Regular cardiac myocyte (primary cell): ENCODE results near the gene TP53I3. TPM values are rescaled to one million over a fixed set of nuclear protein-coding genes. Genes with fewer than 3 reads are reported as not detected.

ENCODE experiments used
- total RNA-seq: library from RNA; depleted of rRNA; stranded (reverse); fragments of >200 nt; gene quantifications from 2 replicates; pipeline ENCODE4 v1.2.3, GENCODE V29; 2014

Gene TP53I3, protein sequence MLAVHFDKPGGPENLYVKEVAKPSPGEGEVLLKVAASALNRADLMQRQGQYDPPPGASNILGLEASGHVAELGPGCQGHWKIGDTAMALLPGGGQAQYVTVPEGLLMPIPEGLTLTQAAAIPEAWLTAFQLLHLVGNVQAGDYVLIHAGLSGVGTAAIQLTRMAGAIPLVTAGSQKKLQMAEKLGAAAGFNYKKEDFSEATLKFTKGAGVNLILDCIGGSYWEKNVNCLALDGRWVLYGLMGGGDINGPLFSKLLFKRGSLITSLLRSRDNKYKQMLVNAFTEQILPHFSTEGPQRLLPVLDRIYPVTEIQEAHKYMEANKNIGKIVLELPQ
- 22.3 and 34.5 TPM in 2 replicates for total RNA-seq

DNA sequence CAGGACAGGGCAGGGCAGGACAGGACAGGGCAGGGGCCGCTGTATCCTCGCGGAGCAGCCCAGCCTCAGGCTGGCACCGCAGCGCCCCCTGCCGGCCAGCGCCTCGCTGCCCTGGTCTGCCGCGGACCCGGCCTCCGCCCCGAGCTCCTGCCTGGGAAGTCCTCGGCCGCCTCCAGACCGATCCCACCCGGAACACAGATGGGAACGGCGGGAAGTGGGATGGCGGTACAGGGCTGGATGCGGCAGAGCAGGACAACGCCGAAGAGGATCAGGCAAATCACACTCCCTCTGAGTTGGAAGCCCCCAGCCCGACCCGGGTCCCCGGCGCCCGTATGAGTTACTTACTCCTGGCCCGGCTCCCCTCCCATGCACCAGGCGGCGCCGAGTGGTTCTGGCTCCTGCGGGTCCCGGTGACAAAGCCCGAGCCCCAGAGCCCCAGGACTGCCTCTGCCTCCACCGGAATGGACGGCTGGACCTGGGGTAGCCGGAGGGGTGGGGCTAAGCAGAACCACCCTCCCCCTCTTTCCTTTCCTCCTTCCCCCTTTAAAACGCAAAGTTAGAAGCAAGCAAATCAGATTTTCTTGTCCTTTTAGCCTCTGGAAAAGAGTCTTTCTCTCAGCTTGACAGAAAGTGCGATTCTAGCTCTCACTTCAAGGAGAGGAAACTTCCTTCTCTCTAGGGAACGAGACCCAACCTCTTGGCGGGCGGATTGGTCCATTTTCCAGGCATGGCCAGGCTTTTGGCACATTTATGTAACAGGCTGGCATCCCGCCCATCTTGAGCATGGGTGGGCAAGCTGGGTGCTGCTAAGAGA is at the start of gene TP53I3:
TSS of gene TP53I3 (minus strand) at position 449 of the 814 bp plus-strand sequence. CDS start 508 bp downstream, outside the sequence.

DNA sequence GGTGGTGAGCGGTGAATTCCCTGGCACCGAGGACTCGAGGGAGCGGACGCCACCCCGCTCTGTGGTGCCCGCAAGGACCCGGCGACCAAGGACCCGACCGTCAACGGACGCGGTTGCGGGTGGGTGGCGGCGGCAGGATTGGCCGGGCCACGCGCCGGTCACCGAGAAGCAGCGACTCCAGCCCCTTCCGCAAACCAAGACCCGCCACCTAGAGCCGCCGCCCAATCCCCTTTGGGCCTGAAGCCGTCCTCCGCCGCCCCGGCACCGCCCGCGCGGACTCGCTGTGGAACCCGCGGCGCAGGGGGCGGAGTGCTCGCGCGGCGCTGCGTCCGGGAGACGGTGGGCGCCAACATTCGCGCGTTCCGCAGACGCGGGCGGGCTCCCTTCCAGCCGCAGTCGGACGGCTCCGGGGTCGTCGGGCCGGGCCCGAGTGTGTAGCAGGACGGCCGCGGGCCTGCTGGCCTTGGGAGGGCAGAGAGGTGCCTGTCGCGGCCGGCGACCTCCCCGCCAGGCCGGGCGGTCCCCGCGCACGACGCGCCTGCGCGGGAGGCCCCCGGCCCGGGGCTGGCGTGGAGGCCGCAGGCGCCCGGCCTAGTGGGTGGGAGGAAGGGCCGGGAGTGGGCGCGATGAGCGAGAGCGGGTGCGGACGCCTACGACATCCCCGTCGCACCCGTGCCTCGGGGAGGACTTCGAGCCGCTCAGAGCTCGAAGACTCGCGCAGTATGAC is 38.7 kb upstream of the TP53I3 start, which contains the start of the genes FAM228B and PFN4:
TSS of gene FAM228B (plus strand) at position 275 of the 727 bp plus-strand sequence. CDS start 893 bp downstream, outside the sequence.
TSS of gene PFN4 (minus strand) at position 140 of the 727 bp plus-strand sequence. CDS start 799 bp downstream, outside the sequence.

DNA sequence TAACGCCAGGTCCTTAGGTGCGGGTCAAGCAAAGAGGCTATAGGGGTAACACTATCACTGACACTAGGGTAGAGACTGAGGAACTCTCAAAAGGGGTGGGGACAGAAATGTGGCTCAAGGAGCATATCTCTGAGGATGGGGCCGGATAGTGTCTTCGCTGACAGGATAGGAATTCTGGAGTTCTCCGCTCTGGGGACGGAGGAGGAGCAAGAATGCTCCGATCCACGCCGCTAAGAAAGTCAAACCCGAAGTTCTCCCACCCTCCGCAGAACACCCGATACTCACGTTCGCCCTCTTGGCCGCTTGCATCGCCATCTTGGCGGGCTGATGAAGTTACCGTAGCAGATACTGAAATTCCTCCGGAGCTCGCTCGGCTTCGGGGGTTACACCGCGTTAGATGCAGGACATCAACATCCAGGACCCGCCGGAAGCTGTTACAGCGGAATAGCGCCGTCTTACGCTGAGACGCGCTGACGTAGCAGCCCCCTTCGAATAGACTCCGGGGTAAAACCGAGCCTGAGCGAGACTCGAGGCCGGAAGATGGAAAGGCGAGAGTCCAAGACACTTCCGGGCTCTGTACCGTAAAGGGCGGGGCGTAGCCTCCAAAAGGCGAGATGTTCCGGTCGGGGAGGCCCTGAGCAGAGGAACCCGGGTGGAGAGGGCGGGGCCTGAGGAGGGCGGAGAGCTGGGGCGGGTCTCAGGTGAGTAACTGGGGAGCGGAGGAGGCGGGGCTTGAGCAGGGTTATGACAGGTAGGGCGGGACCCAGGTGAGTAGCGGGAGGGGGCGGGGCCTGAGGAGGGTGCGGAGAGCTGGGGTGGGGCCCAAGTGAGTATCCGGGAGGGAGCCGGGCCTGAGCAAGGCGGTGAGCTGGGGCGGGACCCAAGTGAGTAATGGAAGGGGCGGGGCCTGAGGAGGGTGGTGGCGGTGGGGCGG is 8.5 kb downstream of the TP53I3 start, which contains the start of gene SF3B6:
TSS of gene SF3B6 (minus strand) at position 412 of the 934 bp plus-strand sequence. CDS start at position 315, 97 bp downstream.

DNA sequence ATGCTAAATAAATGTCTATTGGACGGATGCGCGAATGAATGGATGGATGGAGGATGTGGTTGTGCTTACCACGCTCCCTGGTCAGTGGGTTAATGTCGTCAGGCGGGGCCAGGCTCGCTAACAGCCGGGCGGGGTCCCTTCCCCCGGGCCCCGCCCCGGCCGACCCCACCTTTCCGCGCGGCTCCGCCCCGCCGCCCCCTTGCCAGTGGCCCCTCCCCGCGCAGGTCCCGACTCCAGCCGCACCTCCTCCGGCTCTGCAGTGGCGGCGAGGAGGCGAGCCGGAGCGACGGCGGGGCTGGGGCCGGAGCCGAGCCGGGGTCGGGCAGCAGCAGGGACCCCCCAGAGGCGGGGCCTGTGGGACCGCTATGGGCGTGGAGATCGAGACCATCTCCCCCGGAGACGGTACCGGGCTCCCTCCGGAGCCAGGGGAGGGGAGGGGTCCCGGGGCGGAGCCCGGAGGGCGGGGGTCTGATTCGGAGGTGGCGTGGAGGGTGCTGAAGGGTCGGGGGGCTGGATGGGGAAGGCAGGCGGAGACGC is 35.1 kb downstream of the TP53I3 start, which contains the start of gene FKBP1B:
TSS of gene FKBP1B (plus strand) at position 257 of the 537 bp plus-strand sequence. CDS start at position 366, 109 bp downstream.

DNA sequence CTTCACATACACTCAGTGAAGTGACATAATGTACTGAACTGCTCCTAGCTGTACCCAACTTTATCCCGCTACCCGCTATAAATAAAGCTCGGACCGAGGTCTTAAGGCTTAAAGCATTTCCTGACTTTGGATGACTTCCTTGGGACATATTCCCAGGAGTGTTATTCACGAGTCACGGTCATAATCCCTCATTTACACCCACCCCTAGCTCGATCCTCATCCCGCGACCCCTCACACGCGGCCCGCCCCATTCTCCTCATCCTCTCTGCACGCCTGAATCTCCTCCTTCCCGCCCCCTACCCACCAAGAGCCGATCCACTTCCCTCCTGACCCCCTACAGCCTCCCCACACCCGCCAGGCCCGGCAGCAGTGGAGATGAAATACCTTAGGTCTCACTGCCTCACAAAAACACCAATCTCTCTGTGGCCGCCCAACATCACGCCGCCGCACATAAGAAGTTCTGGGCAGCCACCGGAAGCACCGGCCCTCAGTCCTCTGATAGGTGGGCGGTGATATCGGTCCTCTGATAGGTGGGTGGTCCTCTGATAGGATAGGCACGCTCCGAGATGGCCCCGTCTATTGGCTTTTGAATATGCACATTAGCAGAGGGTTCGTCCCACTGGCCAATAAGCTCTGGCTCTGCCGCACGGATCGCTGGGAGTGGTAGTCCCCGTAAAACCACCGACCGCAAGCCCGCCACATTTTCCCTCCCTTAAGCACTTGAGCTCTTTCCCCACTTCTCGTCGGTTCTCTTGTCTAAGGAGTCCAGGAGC is 37.5 kb downstream of the TP53I3 start, which contains the start of gene WDCP:
TSS of gene WDCP (minus strand) at position 462 of the 773 bp plus-strand sequence. CDS start 7,897 bp downstream, outside the sequence.

Other genes with a start within 250 kb of the TP53I3 start
- gene ATAD2B, start 157.7 kb downstream of the TP53I3 start, total RNA-seq, result 7.9 and 9.3 TPM in 2 replicates
- 12.5 and 15.2 TPM in 2 replicates for gene UBXN2A, start 144.4 kb downstream of the TP53I3 start, total RNA-seq
- under 0.01 and 0.56 TPM in 2 replicates for gene MFSD2B, start 74.7 kb downstream of the TP53I3 start, total RNA-seq
- gene WDCP, start 37.4 kb downstream of the TP53I3 start, total RNA-seq, result 11.6 and 18.8 TPM in 2 replicates
- gene FKBP1B, start 35.1 kb downstream of the TP53I3 start, total RNA-seq, result 8.2 and 11.8 TPM in 2 replicates
- gene SF3B6, start 8.5 kb downstream of the TP53I3 start, total RNA-seq, result 145 and 183 TPM in 2 replicates
- 0.28 and 0.38 TPM in 2 replicates for gene PFN4, start 38.5 kb upstream of the TP53I3 start, total RNA-seq
- 6.7 and 14.7 TPM in 2 replicates for gene FAM228B, start 38.6 kb upstream of the TP53I3 start, total RNA-seq
- 0.38 and 0.85 TPM in 2 replicates for gene FAM228A, start 90.2 kb upstream of the TP53I3 start, total RNA-seq